Neural progenitor cell (in vitro differentiated cells): ENCODE measurements around the gene PRKCA.

Experiments
- EZH2 ChIP-seq: fragments of 200-600 bp; sonication (generic); IDR thresholded peaks from 2 replicates; pipeline ENCODE4 v1.6.1; 2017; ENCODE audit warnings: antibody characterized with exemption, mild to moderate bottlenecking, moderate library complexity
- TF ChIP-seq, protein P1 (sequence below): fragments of 200-600 bp; sonication (generic); IDR thresholded peaks from 2 replicates; pipeline ENCODE4 v1.5.1; 2017; ENCODE audit warnings: antibody characterized with exemption, mild to moderate bottlenecking

DNA sequence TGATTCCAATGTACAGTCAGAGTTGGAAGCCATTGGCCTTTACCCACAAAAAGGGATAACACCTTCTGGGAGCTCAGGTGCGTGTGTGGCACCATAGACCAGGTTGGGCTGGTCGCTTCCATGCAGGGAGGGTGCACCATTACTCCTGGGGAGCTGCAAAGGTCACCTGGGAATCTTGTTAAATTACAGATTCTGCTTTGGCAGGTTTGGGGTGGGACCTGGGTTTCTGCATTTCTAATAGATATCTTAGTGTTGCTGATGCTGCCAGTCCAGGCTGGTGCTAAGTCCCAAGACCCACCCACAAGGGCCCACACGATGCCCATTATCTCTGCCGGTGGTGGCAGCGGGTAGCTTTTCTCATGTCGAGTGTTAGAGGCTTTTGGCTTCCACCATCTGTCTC, 384.2 kb downstream of the PRKCA start:
- TF ChIP-seq EZH2, result no peak
- TF ChIP-seq, protein P1, sequence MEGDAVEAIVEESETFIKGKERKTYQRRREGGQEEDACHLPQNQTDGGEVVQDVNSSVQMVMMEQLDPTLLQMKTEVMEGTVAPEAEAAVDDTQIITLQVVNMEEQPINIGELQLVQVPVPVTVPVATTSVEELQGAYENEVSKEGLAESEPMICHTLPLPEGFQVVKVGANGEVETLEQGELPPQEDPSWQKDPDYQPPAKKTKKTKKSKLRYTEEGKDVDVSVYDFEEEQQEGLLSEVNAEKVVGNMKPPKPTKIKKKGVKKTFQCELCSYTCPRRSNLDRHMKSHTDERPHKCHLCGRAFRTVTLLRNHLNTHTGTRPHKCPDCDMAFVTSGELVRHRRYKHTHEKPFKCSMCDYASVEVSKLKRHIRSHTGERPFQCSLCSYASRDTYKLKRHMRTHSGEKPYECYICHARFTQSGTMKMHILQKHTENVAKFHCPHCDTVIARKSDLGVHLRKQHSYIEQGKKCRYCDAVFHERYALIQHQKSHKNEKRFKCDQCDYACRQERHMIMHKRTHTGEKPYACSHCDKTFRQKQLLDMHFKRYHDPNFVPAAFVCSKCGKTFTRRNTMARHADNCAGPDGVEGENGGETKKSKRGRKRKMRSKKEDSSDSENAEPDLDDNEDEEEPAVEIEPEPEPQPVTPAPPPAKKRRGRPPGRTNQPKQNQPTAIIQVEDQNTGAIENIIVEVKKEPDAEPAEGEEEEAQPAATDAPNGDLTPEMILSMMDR, result no peak
